Activated naive CD4-positive, alpha-beta T cell treated with anti-CD3 and anti-CD28 coated beads for 36 hours (primary cell): ENCODE data around the gene MRRF. TPM values are rescaled to one million over a fixed set of nuclear protein-coding genes. Genes with fewer than 3 reads are reported as not detected.
A peak's percentile ranks its signal among the peaks of the same experiment; 100 is the strongest.

Experiments
- CTCF ChIA-PET: fragments of 350-600 bp; sonication (Branson Sonifier 250); formaldehyde crosslinking; loops from one replicate; lab custom pipeline; 2021; ENCODE audit warnings: antibody characterized with exemption; lab: Charles Lee
- DNase-seq: peaks from one replicate; pipeline ENCODE4 v3.0.0-alpha.2; 2020
- H3K27ac Mint-ChIP-seq: one replicate; pipeline ENCODE4 v1.8.0; 2021; ENCODE audit warnings: mild to moderate bottlenecking, mixed read lengths
- H3K27me3 Mint-ChIP-seq: one replicate; pipeline ENCODE4 v1.8.0; 2021; ENCODE audit warnings: low read depth, mixed read lengths
- H3K36me3 Mint-ChIP-seq: one replicate; pipeline ENCODE4 v1.8.0; 2021; ENCODE audit warnings: low read depth, mixed read lengths
- H3K4me1 Mint-ChIP-seq: one replicate; pipeline ENCODE4 v1.8.0; 2021; ENCODE audit warnings: low read depth, mixed read lengths
- H3K4me3 Mint-ChIP-seq: one replicate; pipeline ENCODE4 v1.8.0; 2021; ENCODE audit warnings: mild to moderate bottlenecking, moderate library complexity, mixed read lengths
- H3K9me3 Mint-ChIP-seq: one replicate; pipeline ENCODE4 v1.8.0; 2021; ENCODE audit warnings: mixed read lengths
- intact Hi-C: fragments of 100-400 bp; cut with micrococcal nuclease; formaldehyde crosslinking; loops from one replicate; pipeline ENCODE4 v1.15.1; 2023
- total RNA-seq, 2 experiments: library from RNA; stranded (reverse); gene quantifications; one replicate each; pipeline ENCODE4 v1.2.3, GENCODE V29; 2021

MRRF gene
- total RNA-seq, 2 experiments from 2014 or later = 51.0 TPM

DNA sequence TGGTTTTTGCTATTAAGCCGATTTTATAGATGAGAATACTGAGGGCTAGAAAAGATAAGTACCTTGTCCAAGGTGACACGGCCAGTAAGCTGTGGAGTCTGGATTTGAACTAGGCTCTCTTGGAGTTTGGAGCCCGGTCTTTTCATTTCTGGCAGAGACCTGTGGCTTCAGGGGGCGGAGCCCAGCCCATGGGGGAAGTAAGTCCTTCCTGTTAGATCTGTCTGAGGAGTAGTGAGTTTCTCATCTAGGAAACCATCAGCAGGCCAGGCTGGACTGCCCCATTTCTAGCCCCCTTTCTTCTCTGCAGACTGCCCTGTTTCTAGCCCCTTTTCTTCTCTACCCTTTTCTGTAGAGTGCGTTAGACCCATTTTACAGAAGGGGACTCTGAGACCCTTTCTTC, 105.6 kb downstream of the MRRF start:
- peaks cover 7% of the 10 kb centered on the region for H3K4me1 Mint-ChIP-seq
- no peak for DNase-seq
- H3K4me3 Mint-ChIP-seq = no peak overlapping the region
- no peaks in the 10 kb centered on the region for H3K9me3 Mint-ChIP-seq
- intact Hi-C loops = loop anchor here (10.0 kb wide), 1 partner anchor 444 kb away; no protein-coding TSS in a partner anchor
- CTCF ChIA-PET = no interaction called here
- H3K27ac Mint-ChIP-seq = no peak overlapping the region
- H3K36me3 Mint-ChIP-seq = no peaks in the 10 kb centered on the region
- peaks cover 35% of the 10 kb centered on the region for H3K27me3 Mint-ChIP-seq

DNA sequence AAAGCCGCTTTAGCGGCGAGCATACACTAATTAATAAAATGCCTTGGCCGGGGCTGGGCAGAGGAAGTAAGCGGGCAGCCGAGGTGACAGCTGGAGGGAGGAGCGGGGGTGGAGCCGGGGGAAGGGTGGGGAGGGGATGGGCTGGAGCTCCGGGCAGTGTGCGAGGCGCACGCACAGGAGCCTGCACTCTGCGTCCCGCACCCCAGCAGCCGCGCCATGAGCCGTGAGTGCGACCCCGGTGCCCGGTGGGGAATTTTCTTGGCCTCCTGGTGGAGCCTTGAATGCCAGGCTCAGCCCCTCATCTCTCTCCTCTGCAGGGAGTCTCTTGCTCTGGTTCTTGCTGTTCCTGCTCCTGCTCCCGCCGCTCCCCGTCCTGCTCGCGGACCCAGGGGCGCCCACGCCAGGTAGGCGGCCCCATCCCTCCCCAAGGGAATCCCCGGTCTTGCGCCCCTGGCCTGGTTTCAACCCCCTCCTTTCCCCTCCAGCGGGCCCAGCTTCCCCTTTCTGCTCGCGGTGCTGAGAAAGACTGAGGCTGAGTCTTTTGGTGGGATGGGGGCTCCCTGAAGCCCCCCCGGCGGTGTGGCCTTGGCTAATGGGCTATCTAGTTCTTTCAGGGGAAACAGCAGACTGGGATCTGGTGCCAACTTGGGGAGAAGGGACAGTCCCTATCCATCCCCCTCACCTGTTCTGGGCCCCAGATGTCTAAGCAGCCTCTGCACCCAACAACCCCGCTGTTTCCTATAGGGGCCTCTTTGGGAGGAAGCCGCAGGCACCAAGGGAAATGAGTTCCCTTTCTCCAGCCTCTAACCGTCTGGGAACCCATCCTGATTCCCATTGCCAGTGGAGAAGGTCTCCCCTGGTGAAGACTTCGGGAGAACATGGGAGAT, 106.4 kb downstream of the MRRF start, which contains the start of gene PTGS1:
TSS of gene PTGS1 (plus strand) at position 156 of the 887 bp plus-strand sequence. CDS start at position 217, 61 bp downstream.
- Mint-ChIP-seq H3K4me3 (peak within 1 kb of the TSS; percentile 29), H3K36me3 (no peaks in the 10 kb centered on the region), H3K4me1 (peaks cover 7% of the 10 kb centered on the region), H3K27ac (no peak within 1 kb of the TSS), H3K9me3 (no peaks in the 10 kb centered on the region), H3K27me3 (peaks cover 35% of the 10 kb centered on the region)
- DNase-seq = no peak
- CTCF ChIA-PET = no interaction called here
- intact Hi-C loops = loop anchor here (10.0 kb wide), 1 partner anchor 444 kb away; no protein-coding TSS in a partner anchor

DNA sequence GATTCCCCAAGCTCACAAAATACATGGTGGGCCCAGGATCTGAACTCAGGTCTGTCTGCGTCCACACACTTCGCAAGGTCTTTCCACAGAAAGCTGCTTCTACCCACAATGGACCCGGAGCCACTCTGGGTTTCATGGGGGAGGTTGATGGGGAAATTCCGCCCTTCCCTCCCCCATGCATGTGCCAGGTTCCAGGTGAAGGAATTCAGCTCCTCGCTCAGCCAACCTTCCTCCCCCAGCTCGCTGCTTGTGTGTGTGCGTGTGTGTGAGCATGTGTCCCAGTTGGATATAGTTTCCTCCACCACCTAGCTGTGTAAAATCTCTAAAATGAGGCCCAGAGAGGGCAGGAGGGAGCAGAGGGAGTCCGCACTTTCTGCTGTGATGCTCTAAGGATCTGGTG, 107.2 kb downstream of the MRRF start:
- DNase-seq = no peak
- H3K36me3 Mint-ChIP-seq = no peaks in the 10 kb centered on the region
- peaks cover 7% of the 10 kb centered on the region for H3K4me1 Mint-ChIP-seq
- peaks cover 35% of the 10 kb centered on the region for H3K27me3 Mint-ChIP-seq
- intact Hi-C loops = loop anchor here (10.0 kb wide), 1 partner anchor 443 kb away; no protein-coding TSS in a partner anchor
- no peak overlapping the region for H3K4me3 Mint-ChIP-seq
- CTCF ChIA-PET = no interaction called here
- H3K27ac Mint-ChIP-seq = no peak overlapping the region
- no peaks in the 10 kb centered on the region for H3K9me3 Mint-ChIP-seq

DNA sequence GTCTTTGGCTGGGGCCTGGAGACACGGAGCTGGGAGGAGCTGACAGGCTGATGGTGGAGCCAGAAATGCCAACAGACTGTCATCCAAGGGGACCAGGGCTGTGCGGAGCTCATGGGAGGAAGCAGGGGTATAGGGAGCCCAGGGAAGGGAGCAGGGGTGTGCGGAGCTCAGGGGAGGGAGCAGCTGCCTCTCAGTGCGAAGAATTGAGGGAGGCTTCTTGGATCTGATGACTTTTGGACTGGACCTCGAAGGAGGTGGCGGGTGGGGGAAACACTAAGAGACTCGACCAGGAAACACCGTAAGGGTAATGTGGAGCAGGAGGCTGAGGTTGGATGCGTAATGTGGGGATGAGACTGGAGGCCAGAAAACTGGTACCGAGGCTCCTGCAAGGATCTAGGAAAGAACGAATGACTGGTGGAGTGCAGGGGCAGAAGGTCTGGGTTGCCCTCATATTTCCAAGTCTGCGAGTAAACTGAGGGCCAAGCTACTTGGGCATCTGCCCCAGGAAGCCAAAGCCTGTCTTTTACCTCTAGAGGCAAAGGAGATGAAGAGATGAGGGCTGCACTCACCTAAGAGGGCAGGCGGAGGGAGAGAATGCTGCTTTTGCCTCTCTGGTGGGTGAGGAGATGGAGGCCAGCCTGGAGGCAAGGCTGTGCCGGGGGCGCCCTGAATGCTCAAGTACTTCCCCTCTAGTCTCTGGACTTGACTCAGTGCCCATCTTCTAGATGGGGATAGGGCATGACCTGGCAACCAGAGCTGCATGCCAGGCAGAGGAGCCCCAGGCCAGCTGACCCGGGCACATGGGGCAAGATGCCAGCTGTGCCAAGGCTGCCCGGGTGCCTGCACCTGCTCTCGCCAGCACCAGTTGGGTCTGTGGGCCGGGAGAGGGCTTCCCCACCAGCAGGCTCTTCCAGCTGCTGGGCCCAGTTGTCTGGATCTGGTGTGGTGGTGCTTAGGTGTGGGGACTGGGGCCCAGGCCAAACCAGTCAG, 108.5 kb downstream of the MRRF start:
- Mint-ChIP-seq H3K36me3 (no peaks in the 10 kb centered on the region), H3K27ac (no peak overlapping the region), H3K9me3 (no peaks in the 10 kb centered on the region), H3K4me1 (peaks cover 7% of the 10 kb centered on the region), H3K4me3 (no peak overlapping the region), H3K27me3 (peaks cover 35% of the 10 kb centered on the region)
- CTCF ChIA-PET = interaction anchor here (0.6 kb wide), 1 partner anchor 48 kb away, joined by 5 read pairs; no protein-coding TSS in a partner anchor
- no peak for DNase-seq
- intact Hi-C loops = loop anchor here (10.0 kb wide), 1 partner anchor 442 kb away; no protein-coding TSS in a partner anchor

DNA sequence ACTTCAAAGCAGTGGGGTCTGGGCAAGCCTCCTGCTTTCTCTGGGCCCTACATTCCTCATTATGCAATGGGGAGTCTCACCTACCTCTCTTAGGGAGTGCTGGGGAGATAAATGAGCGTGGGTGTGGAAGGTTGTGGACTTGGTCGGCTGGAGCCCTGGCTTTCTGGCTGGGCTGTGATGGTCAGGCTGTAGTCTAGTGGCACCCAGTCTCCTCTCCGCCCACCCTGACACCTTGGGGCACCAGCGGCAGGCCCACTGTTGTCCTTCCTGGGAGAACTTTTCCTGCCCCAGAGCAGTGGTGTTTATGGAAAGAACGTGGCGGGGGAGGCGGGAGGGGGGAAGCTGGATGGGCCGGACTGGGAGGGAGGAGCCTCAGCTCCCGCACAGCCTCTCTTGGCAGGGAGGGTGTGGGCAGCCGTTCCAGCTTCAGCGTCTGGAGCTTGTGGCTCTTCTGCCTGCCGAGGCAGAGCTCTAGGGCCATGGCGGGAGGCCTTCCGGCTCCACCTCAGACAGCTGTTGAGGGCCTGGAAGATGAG, 110.3 kb downstream of the MRRF start:
- peaks cover 8% of the 10 kb centered on the region for H3K9me3 Mint-ChIP-seq
- H3K27ac Mint-ChIP-seq = no peak overlapping the region
- intact Hi-C loops = loop anchor here (10.0 kb wide), 1 partner anchor 440 kb away; no protein-coding TSS in a partner anchor
- peaks cover 40% of the 10 kb centered on the region for H3K27me3 Mint-ChIP-seq
- CTCF ChIA-PET = no interaction called here
- H3K4me1 Mint-ChIP-seq = peaks cover 7% of the 10 kb centered on the region
- DNase-seq = no peak
- H3K4me3 Mint-ChIP-seq = no peak overlapping the region
- H3K36me3 Mint-ChIP-seq = no peaks in the 10 kb centered on the region

DNA sequence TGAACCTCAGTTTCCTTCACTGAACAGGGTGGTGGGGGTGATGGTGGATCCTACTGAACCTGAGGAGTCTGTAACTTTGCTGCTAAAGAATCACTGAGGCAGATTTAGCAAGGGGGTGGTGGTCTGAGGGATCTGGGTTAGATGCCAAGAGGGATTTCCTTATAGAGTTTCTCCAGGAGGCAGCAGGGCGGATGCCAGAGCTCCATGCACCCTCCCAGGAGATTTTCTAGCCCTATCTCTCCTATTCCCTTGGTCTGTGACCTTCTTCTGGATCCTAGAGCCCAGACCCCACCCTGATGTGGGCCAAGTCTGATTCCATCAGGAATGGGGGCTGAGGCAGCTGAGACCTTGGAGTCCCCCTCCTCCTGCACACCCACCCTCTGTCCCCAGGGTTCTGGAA, 112.1 kb downstream of the MRRF start:
- CTCF ChIA-PET = no interaction called here
- no peak overlapping the region for H3K27ac Mint-ChIP-seq

DNA sequence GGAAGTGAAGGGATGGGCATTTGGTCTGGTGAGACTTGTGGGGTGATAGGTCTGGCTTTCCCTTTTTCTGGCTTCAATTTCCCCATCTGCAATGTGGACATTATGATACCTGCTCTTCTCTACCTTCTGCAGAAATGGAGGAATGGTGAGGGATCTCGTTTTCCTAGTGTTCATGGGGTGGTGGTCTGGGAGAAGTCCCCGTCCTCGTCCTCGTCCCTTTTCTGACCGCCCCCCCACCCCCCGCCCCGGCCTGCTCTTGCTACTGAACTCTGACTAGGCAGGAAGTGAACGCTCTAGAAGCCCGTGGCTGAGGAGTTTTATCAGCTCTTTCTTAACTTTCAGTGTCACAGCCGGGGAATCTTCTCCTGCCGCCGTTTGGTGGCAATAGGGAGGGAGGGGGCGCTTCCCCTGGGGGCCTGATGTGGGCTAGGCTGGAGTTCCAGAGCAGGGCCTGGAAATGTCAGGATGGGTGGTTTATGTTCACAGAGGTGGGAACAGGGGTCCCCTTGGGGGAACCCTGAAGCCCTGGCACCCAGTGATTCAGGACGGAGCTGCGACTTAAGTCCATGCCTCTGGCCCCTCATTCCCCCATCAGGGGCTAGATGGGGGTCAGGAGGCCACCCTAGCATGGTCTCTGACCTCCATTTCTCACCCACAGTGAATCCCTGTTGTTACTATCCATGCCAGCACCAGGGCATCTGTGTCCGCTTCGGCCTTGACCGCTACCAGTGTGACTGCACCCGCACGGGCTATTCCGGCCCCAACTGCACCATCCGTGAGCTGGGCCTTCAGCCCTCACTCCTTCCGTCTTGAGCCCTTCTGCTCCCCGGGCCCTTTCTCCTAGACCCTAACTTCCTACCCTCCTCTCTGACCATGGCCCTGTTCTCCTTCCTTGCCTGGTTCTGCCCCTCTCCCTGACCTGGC, 112.8 kb downstream of the MRRF start:
- no peaks in the 10 kb centered on the region for H3K36me3 Mint-ChIP-seq

More for the DNA sequence above, 112.1 kb downstream of the MRRF start:
- no peak for DNase-seq
- peaks cover 22% of the 10 kb centered on the region for H3K27me3 Mint-ChIP-seq
- no peaks in the 10 kb centered on the region for H3K4me1 Mint-ChIP-seq
- peaks cover 8% of the 10 kb centered on the region for H3K9me3 Mint-ChIP-seq
- no peak overlapping the region for H3K4me3 Mint-ChIP-seq
- no peaks in the 10 kb centered on the region for H3K36me3 Mint-ChIP-seq
- intact Hi-C loops = loop anchor here (10.0 kb wide), 1 partner anchor 438 kb away; no protein-coding TSS in a partner anchor

DNA sequence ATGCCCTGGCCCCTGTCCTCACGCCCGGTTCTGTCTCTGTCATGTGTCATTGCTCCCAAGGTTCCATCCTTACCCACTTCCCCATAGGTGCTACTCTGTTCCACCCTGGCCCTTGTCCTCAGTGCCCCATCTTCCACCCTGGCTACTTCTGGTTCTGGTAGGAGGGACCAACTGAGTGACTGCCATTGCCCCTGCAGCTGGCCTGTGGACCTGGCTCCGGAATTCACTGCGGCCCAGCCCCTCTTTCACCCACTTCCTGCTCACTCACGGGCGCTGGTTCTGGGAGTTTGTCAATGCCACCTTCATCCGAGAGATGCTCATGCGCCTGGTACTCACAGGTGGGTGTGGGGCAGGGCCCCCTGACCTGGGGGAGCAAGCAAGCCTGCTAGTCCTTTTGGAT, 113.6 kb downstream of the MRRF start:
- CTCF ChIA-PET = interaction anchor here (1.6 kb wide), 1 partner anchor 279 kb away, joined by 4 read pairs; no protein-coding TSS in a partner anchor
- no peak overlapping the region for H3K27ac Mint-ChIP-seq
- H3K4me3 Mint-ChIP-seq = no peak overlapping the region
- peaks cover 8% of the 10 kb centered on the region for H3K9me3 Mint-ChIP-seq
- H3K27me3 Mint-ChIP-seq = peaks cover 12% of the 10 kb centered on the region
- H3K4me1 Mint-ChIP-seq = no peaks in the 10 kb centered on the region
- no peaks in the 10 kb centered on the region for H3K36me3 Mint-ChIP-seq
- DNase-seq = no peak
- intact Hi-C loops = loop anchor here (10.0 kb wide), 1 partner anchor 437 kb away; no protein-coding TSS in a partner anchor

More for the DNA sequence above, 112.8 kb downstream of the MRRF start:
- intact Hi-C loops = loop anchor here (10.0 kb wide), 1 partner anchor 437 kb away; no protein-coding TSS in a partner anchor
- Mint-ChIP-seq H3K27ac (no peak overlapping the region), H3K9me3 (peaks cover 8% of the 10 kb centered on the region), H3K4me3 (no peak overlapping the region), H3K4me1 (no peaks in the 10 kb centered on the region), H3K27me3 (peaks cover 16% of the 10 kb centered on the region)
- no peak for DNase-seq
- CTCF ChIA-PET = interaction anchor here (0.5 to 1.6 kb wide), 2 partner anchors 278 to 1458 kb away, joined by 3 to 4 read pairs; no protein-coding TSS in a partner anchor

DNA sequence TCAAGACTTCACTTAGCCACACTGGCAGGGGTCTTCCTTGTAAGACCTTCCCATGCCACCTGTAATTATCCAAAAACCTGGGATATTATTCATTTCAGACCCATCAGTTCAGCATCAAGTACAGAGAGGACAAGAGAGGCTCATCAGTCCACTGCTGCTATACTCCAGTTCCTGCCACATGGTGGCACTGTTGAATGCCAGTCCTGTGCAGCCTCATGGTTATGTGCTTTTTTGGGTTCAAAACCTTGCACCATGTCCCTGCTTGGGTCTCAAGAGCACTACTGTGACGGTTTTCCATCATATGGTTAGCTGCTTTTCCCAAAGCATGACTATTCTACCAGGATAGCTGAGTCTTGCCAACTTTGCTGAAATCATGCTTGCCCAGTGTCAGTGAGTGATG, 114.7 kb downstream of the MRRF start:
- H3K27me3 Mint-ChIP-seq = peaks cover 10% of the 10 kb centered on the region
- CTCF ChIA-PET = no interaction called here
- peak; percentile 27 for DNase-seq
- intact Hi-C loops = loop anchor here (1.0 to 10.0 kb wide), 2 partner anchors 74 to 435 kb away; no protein-coding TSS in a partner anchor
- no peak overlapping the region for H3K4me3 Mint-ChIP-seq
- H3K27ac Mint-ChIP-seq = no peak overlapping the region
- no peaks in the 10 kb centered on the region for H3K36me3 Mint-ChIP-seq
- H3K4me1 Mint-ChIP-seq = no peaks in the 10 kb centered on the region
- peaks cover 8% of the 10 kb centered on the region for H3K9me3 Mint-ChIP-seq

DNA sequence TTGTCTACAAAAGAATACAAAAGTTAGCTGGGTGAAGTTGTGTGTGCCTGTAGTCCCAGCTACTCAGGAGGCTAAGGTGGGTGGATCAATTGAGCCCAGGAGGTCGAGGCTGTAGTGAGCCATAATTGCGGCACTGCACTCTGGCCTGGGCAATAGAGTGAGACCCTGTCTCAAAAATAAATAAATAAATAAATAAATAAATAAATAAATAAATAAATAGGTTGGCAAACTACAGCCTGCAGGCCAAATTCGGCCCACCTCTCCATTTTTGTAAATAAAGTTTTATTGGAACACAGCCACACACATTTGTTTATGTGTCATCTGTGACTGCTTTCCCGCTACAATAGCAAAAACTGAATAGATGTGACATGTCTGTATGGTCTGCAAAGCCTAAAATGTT, 115.6 kb downstream of the MRRF start:
- Mint-ChIP-seq H3K9me3 (peaks cover 8% of the 10 kb centered on the region), H3K27me3 (peaks cover 10% of the 10 kb centered on the region), H3K4me1 (no peaks in the 10 kb centered on the region), H3K27ac (no peak overlapping the region), H3K4me3 (no peak overlapping the region), H3K36me3 (no peaks in the 10 kb centered on the region)
- no peak for DNase-seq
- CTCF ChIA-PET = interaction anchor here (0.6 kb wide), 1 partner anchor 71 kb away, joined by 3 read pairs; no protein-coding TSS in a partner anchor
- intact Hi-C loops = no loop called here
